HL-60/S4 (cell line): ENCODE results near the gene ZNF579.

Experiments used
- in situ Hi-C: fragments of 300-500 bp; cut with MboI; formaldehyde crosslinking; loops from 2 replicates; pipeline ENCODE4 v1.14.3; 2022; ENCODE audit warnings: low sequenced_read_pairs

The ZNF579 gene, protein sequence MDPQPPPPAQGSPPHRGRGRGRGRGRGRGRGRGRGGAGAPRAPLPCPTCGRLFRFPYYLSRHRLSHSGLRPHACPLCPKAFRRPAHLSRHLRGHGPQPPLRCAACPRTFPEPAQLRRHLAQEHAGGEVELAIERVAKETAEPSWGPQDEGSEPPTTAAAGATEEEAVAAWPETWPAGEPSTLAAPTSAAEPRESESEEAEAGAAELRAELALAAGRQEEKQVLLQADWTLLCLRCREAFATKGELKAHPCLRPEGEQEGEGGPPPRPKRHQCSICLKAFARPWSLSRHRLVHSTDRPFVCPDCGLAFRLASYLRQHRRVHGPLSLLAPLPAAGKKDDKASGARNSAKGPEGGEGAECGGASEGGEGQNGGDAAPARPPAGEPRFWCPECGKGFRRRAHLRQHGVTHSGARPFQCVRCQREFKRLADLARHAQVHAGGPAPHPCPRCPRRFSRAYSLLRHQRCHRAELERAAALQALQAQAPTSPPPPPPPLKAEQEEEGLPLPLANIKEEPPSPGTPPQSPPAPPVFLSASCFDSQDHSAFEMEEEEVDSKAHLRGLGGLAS

DNA sequence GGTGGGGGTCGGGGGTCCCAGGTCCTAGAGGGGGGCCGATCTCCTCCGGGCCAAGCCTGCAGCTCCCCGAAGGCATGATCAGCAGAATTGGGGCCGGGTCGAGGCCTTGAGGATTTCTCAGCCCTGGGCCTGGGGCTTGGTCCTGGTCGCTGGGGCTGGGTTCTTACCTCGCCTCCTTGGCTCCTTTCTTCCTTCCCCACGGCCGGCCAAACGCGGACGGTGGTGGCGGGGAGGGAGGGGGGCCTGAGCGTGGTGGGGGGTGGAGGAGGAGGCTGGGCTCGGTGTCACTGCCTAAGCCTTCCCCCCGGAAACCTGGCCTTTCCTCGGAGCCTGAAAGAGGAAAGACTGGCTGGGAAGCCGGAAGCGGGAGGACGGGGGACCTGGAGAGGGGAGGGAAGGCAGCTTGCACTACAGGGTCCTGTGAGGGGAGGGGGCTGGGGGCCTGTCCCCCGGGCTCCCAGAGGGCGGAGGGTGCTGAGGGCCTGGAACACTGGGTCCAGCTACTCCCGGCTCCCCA is at the start of gene ZNF579:
TSS of gene ZNF579 (minus strand) at position 221 of the 517 bp plus-strand sequence. CDS start 1,209 bp downstream, outside the sequence.
- in situ Hi-C loops, result no loop called here

DNA sequence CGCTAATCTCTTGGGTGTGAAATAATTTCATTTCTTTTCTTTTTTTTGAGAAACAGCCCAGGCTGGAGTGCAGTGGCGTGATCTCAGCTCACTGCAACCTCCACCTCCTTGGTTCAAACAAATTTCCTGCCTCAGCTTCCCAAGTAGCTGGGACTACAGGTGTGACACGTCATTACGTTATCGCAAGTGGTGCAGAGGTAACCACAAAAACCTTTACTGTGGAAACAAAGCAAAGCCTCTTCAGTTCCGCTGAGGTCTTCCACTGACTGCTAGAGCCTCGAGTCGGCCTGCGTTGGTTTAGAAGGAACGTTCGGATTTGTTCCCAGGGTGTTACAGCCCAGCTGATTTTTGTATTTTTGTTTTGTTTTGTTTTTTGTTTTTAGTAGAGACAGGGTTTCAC is 45.7 kb upstream of the ZNF579 start:
- in situ Hi-C loops, result loop anchor here (5.0 kb wide), 1 partner anchor 109 kb away; no protein-coding TSS in a partner anchor

DNA sequence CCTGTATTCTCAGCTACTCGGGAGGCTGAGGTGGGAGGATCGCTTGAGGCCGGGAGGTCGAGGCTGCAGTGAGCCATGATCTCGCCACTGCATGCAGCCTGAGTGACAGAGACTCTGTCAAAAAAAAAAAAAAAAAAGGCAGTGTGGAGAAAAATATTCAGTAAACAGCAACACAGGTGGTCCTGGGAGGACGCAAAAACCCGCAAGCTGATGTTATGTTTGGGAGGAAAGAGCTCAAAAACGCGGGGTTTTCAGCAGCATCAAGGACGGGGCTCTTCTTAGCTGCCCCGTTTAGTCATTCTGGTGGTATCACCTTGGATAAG is 44.3 kb upstream of the ZNF579 start:
- in situ Hi-C loops, result loop anchor here (5.0 kb wide), 1 partner anchor 108 kb away; no protein-coding TSS in a partner anchor

- in situ Hi-C loops, result loop anchor here (5.0 kb wide), 1 partner anchor 107 kb away; no protein-coding TSS in a partner anchor
Observed at GRCh38 chr19:55624109-55625003, 43.7 kb upstream of the ZNF579 start, which contains the start of gene ZNF784. Gene ZNF784 (minus strand): TSS chr19:55624566. CDS start chr19:55624561, 5 bp downstream.

DNA sequence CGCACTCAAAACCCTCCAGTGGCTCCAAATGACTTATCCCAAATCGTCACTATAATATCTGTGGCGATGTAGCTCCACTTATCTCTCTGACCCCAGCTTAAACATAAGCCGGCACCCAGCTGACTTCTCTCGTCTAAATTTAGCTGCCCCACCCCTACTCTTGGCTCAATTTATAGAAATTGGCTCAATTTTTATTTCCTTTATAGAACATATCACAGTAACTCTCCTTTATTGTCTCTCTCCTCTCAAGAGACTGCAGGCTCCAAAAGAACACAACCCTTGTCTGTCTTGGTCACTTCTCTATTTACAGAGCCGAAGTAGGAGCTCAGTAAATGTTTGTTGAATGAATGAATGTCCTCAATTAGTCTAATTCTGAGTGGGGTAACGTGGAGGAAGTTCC is 42.9 kb upstream of the ZNF579 start:
- in situ Hi-C loops, result no loop called here

GRCh38 chr19:55623130-55623529 is 42.5 kb upstream of the ZNF579 start:
- in situ Hi-C loops, result no loop called here

DNA sequence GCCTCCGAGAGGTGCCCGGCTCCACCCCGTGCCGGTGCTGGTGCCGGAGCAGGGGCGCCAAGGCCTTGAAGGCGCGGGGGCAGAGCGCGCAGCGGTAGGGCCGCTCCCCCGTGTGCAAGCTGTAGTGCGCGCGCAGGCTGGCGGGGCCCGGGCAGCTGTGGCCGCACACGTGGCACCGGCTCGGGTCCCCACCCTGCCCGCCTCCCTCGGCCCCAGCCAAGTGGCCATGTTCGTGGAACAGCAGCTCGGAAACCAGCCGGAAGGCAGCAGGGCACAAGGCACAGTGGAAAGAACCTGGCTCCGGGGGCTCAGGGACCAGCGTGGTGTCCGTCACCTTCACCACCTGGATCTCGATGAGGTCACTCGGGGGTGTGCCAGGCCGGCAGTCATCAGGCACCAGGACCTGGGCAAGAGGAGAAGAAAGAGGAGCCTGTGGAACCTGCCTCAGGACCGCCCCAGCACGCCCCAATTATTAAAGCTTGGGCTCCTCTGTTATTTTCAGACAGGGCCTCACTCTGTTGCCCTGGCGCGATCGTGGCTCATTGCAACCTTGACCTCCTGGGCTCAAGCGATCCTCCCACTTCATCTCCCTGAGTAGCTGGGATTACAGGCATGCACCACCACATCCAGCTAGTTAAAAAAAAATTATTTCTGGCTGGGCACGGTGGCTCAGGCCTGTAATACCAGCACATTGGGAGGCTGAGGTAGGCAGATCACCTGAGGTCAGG is 41.8 kb upstream of the ZNF579 start:
- in situ Hi-C loops, result no loop called here

DNA sequence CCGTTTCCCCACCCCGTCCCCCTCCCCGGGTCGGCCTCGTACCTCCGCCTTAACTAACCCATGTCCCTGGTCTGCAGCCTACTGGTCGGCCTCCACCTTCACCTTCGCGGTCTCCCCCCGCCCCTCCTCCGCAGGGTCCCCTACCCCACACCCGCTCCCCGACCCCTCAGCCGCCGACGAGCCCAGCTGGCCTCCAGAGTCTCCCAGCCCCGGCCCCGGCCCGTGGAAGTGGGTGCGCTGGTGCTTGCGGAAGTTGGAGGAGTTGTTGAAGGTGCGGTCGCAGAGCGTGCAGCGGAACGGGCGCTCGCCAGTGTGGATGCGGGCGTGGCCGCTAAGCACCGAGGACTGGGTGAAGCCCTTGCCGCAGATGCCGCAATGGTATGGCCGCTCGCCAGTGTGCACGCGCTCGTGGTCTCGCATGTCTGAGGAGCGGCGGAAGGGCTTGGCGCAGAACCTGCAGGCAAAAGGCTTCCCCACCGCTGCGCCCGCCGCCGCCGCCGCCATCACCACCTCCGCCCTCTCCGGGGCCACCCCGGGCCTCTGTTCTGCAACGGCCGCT is 41.1 kb upstream of the ZNF579 start:
- in situ Hi-C loops, result no loop called here

- in situ Hi-C loops, result no loop called here
Observed at GRCh38 chr19:55621205-55621672, 40.6 kb upstream of the ZNF579 start.

DNA sequence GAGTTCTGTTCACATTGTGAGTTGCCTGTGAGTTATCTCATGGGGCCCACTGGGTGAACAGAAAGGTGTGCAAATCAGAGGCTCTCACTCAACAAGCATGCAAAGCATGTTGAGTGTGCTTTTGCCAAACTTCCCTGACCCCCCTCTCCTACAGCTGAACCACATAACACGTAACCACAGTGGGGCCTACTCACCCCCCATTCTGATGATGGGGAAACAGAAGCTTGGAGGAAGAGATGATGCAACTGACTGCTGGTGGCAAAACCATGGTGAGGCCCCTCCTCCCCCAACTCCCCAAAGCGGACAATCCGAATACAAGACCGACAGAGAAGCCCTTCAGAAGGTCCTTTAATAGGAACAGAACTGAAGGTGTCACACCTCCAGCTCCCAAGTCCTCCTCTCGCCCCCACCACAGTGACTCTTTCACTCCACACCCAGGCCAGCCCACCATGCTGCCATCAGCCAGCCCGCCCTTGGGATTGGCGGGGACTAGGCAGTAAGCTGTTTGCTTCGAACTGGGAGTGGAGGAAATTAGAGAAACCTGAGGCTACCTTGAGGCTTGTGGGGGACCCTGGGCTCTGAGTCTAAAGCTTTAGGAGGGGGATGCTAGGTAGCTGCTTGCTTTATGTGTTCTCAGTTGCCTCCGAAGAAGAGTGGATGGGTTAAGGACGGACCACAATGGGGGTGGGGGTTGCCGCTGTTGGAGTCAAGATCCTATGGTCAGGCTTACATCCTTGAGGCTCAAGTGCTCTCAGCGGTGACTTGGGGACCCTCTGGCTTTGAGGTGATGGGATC is 40.0 kb upstream of the ZNF579 start:
- in situ Hi-C loops, result no loop called here

- in situ Hi-C loops, result no loop called here
Observed at GRCh38 chr19:55619286-55619685, 38.6 kb upstream of the ZNF579 start.

GRCh38 chr19:55618426-55618825 is 37.8 kb upstream of the ZNF579 start:
- in situ Hi-C loops, result no loop called here

DNA sequence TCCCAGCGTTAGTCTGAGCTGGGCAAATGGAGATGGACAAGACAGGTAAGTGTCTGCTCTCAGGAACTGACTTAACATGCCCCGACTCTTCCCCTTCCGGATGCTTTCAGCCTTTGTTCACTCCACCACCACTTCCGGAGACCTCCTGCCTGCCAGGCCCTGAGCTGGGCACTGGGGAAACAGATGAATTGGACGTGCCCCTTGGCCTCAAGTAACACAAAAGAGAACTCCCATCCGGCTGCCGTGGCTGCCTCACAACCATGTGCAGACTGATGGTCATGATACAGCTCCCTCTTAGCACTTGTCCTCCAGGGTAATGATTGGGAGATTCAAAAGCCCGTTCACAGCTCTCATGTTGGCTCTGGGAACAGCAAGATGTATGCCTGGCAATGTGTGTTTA is 36.8 kb upstream of the ZNF579 start:
- in situ Hi-C loops, result no loop called here

DNA sequence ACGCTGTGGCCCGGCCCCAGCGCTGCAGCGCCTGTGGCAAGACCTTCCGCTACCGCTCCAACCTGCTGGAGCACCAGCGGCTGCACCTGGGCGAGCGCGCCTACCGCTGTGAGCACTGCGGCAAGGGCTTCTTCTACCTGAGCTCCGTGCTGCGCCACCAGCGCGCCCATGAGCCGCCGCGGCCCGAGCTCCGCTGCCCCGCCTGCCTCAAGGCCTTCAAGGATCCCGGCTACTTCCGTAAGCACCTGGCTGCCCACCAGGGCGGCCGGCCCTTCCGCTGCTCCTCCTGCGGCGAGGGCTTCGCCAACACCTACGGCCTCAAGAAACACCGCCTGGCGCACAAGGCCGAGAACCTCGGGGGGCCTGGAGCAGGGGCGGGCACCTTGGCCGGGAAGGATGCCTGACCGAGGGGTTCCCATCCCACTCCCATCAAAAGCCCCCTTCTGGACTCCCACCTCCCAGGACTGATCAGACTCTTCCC is 35.8 kb upstream of the ZNF579 start:
- in situ Hi-C loops, result no loop called here

DNA sequence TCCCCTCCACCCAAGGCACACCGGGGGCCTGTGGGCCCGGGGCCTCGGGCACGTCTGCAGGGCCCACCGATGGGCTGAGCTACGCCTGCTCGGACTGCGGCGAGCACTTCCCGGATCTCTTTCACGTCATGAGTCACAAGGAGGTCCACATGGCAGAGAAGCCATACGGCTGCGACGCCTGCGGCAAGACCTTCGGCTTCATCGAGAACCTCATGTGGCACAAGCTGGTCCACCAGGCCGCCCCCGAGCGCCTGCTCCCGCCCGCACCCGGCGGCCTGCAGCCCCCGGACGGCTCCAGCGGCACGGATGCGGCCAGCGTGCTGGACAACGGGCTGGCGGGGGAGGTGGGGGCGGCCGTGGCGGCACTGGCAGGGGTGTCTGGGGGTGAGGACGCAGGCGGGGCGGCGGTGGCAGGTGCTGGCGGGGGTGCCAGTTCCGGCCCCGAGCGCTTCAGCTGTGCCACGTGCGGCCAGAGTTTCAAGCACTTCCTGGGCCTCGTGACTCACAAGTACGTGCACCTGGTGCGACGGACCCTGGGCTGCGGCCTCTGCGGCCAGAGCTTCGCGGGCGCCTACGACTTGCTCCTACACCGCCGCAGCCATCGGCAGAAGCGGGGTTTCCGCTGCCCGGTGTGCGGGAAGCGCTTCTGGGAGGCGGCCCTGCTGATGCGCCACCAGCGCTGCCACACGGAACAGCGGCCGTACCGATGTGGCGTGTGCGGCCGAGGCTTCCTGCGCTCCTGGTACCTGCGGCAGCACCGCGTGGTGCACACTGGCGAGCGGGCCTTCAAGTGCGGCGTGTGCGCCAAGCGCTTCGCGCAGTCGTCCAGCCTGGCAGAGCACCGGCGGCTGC is 35.1 kb upstream of the ZNF579 start:
- in situ Hi-C loops, result no loop called here

DNA sequence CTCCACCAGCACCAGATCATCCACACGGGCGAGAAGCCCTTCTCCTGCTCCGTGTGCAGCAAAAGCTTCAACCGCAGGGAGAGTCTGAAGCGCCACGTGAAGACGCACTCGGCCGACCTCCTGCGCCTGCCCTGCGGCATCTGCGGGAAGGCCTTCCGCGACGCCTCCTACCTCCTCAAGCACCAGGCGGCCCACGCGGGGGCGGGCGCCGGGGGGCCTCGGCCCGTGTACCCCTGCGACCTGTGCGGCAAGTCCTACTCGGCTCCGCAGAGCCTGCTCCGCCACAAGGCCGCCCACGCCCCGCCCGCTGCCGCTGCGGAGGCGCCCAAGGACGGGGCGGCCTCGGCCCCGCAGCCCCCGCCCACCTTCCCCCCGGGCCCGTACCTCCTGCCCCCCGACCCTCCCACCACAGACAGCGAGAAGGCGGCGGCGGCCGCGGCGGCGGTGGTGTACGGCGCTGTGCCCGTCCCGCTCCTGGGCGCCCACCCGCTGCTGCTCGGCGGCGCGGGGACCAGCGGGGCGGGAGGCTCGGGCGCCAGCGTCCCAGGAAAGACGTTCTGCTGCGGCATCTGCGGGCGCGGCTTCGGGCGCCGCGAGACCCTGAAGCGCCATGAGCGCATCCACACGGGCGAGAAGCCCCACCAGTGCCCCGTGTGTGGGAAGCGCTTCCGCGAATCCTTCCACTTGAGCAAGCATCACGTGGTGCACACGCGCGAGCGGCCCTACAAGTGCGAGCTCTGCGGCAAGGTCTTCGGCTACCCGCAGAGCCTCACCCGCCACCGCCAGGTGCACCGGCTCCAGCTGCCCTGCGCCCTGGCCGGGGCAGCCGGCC is 34.3 kb upstream of the ZNF579 start:
- in situ Hi-C loops, result no loop called here
